Tibial nerve (tissue), 4 donors: ENCODE results near the gene CUX1. TPM values are rescaled to one million over a fixed set of nuclear protein-coding genes. Genes with fewer than 3 reads are reported as not detected.

Source experiments
- DNase-seq, 2 donors: peaks; one replicate each; pipeline ENCODE4 v3.0.0-alpha.2; 2019; ENCODE audit warnings: low spot score in 2 of 2
- H3K27ac ChIP-seq, 4 donors: fragments of 200-600 bp; sonication (generic) in 3 of 4; one replicate each; pipeline ENCODE4 v1.5.1; 2017 to 2019; ENCODE audit warnings: mild to moderate bottlenecking in 1 of 4
- H3K27me3 ChIP-seq, 2 donors: fragments of 200-600 bp; sonication (generic) in 1 of 2; one replicate each; pipeline versions ENCODE4 v1.5.1 to v1.6.0; 2017 to 2019
- H3K36me3 ChIP-seq, 3 donors: fragments of 200-600 bp; sonication (generic); one replicate each; pipeline ENCODE4 v1.5.1; 2018 to 2019
- H3K4me1 ChIP-seq, 4 donors: fragments of 200-600 bp; sonication (generic) in 3 of 4; one replicate each; pipeline ENCODE4 v1.5.1; 2017 to 2019
- H3K4me3 ChIP-seq, 4 donors: fragments of 200-600 bp; sonication (generic) in 3 of 4; one replicate each; pipeline ENCODE4 v1.5.1; 2017 to 2019; ENCODE audit warnings: mild to moderate bottlenecking in 1 of 4, moderate library complexity in 1 of 4
- H3K9me3 ChIP-seq, 4 donors: fragments of 200-600 bp; sonication (generic) in 3 of 4; one replicate each; pipeline ENCODE4 v1.5.1; 2017 to 2019
- EP300 ChIP-seq, 2 donors: sonication (generic); formaldehyde crosslinking; IDR thresholded peaks; one replicate each; pipeline ENCODE4 v1.6.1; 2017; ENCODE audit warnings: antibody characterized with exemption in 2 of 2, mild to moderate bottlenecking in 1 of 2
- POLR2A ChIP-seq, 2 donors: fragments of 450-650 bp; IDR thresholded peaks; one replicate each; pipeline ENCODE4 v1.6.1; 2017; ENCODE audit warnings: antibody characterized with exemption in 2 of 2, mild to moderate bottlenecking in 2 of 2, moderate library complexity in 2 of 2
- WGBS, 2 donors: methylation state at CpG; one replicate each; pipeline ENCODE4 v1.1.5; 2018; 5-methylcytosine and 5-hydroxymethylcytosine counted together
- total RNA-seq, 4 donors: library from RNA; depleted of rRNA; stranded (reverse); fragments of >200 nt; gene quantifications; one replicate each; pipeline ENCODE4 v1.1.0, GENCODE V29; 2016
- TF ChIP-seq, protein P1 (sequence below), 5 experiments: fragments of 200-600 bp in 3 of 5; fragments of 450-650 bp in 2 of 5; sonication (generic) in 3 of 5; IDR thresholded peaks; one replicate each; pipeline ENCODE4 v1.5.1; 2016 to 2019; ENCODE audit warnings: antibody characterized with exemption in 5 of 5, mild to moderate bottlenecking in 3 of 5, moderate library complexity in 2 of 5

The CUX1 gene
- total RNA-seq, 4 donors from 2014 or later: 74.5 to 104 (median 84.3) TPM

DNA sequence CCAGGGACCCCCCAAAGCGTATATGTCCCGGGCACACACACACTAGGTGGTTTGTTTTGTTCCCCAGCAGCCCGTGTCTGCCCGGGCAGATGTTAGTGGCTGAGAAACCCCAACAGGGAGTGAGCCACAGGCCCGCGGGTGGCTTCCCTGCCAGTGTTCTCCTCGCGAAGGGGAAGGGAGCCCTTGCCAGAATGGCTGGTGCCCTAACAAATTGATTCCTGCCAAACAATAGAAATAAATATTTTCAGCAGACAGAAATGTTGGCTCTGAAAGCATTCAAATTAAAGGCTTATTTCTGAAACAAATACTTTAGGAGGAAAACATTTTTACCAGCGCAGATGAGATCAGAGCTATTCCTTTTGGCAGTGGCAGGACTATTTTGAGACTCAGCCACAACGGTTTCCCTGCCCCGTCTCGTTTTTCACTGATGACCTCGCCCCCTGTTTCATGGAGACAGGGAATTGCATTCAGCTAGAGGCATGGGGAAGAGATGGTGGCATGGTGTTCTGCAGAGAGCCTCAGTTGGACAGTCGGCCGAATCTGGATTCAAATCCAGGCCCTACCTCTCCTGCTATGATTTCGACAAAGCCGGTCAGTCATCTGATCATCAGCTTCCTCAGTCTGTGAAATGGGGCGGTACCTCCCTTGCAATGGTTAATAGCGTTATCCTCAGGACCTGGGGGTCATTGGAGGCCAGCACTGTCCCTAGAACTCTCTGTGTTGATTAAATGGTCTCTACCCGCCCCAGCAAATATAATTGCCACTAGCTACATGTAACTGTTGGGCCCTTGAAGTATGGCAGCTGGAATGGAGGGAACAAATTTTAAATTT lies 84.5 kb downstream of the CUX1 start:
- TF ChIP-seq, protein P1, sequence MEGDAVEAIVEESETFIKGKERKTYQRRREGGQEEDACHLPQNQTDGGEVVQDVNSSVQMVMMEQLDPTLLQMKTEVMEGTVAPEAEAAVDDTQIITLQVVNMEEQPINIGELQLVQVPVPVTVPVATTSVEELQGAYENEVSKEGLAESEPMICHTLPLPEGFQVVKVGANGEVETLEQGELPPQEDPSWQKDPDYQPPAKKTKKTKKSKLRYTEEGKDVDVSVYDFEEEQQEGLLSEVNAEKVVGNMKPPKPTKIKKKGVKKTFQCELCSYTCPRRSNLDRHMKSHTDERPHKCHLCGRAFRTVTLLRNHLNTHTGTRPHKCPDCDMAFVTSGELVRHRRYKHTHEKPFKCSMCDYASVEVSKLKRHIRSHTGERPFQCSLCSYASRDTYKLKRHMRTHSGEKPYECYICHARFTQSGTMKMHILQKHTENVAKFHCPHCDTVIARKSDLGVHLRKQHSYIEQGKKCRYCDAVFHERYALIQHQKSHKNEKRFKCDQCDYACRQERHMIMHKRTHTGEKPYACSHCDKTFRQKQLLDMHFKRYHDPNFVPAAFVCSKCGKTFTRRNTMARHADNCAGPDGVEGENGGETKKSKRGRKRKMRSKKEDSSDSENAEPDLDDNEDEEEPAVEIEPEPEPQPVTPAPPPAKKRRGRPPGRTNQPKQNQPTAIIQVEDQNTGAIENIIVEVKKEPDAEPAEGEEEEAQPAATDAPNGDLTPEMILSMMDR (IDR thresholded peaks at IDR 0.05): no peak
- TF ChIP-seq EP300 (IDR thresholded peaks at IDR 0.05): no peak
- Histone ChIP-seq H3K36me3 (no peaks in the 10 kb centered on the region), H3K27me3 (no peaks in the 10 kb centered on the region), H3K4me3 (no peak overlapping the region), H3K27ac (peak overlapping the region in 2 of 4 donors; percentile 4 to 51), H3K4me1 (peaks cover 0 to 30% (median 7%) of the 10 kb centered on the region in 4 donors), H3K9me3 (no peaks in the 10 kb centered on the region)
- no peak for DNase-seq
- WGBS, 2 donors: 50 to 58% methylated on average over 20 of the region's 20 CpGs

DNA sequence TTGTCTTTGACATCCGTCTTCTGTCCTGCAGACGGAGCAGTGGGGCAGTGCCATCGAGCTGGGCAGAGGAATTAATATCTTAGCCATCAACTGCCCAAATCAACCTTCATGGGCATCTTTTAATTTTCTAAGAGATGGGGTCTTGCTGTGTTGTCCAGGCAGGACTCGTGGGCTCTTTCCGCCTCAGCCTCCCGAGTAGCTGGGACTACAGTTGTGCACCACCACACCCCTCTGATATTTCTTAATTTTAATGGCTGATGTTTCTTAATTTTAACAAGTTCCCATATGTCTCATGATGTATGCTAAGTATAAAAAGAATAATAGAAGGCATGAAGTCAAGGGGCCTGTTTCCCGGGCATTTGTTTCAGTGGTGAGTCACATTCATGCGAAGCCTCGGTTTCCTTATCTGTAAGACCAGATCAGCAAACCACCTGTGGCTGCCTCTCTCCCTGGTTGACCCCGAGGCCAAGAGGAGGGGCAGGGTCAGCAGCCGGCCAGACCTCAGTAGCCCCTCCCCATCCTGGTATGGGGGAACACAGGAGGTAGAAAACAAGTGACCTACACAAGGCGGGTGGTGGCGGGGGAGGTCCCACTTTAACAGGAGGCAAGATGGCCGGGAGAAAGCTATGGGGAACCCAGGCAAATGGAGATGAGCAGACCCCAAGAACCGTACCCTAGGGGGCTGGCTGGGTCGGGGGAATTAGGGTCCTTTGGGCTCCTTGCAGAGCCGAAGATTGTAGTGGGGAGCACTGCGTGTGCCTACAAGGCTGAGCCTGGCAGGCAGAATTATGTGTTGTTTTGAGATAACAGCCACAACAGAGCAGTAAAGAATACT lies 85.5 kb downstream of the CUX1 start:
- H3K36me3 ChIP-seq: no peaks in the 10 kb centered on the region
- no peak for DNase-seq
- H3K4me1 ChIP-seq: peaks cover 0 to 21% (median 4%) of the 10 kb centered on the region in 4 donors
- H3K27ac ChIP-seq: no peak overlapping the region
- H3K9me3 ChIP-seq: no peaks in the 10 kb centered on the region
- 90 to 92% methylated on average over 18 of the region's 18 CpGs for WGBS, 2 donors
- no peak overlapping the region for H3K4me3 ChIP-seq
- no peak for TF ChIP-seq EP300 (IDR thresholded peaks at IDR 0.05)
- TF ChIP-seq, protein P1 (IDR thresholded peaks at IDR 0.05): no peak
- no peak for TF ChIP-seq POLR2A (IDR thresholded peaks at IDR 0.05)
- no peaks in the 10 kb centered on the region for H3K27me3 ChIP-seq

- Histone ChIP-seq H3K27ac (no peak overlapping the region), H3K4me1 (peaks cover 0 to 15% (median 4%) of the 10 kb centered on the region in 4 donors), H3K4me3 (no peak overlapping the region), H3K27me3 (no peaks in the 10 kb centered on the region), H3K9me3 (no peaks in the 10 kb centered on the region), H3K36me3 (no peaks in the 10 kb centered on the region)
- WGBS, 2 donors: 91 to 92% methylated on average over 13 of the region's 13 CpGs
- TF ChIP-seq, protein P1 (IDR thresholded peaks at IDR 0.05): no peak
- TF ChIP-seq EP300 (IDR thresholded peaks at IDR 0.05) (no peak), POLR2A (IDR thresholded peaks at IDR 0.05) (no peak)
- no peak for DNase-seq
Measured at GRCh38 chr7:101903515-101903868, 86.1 kb downstream of the CUX1 start.

DNA sequence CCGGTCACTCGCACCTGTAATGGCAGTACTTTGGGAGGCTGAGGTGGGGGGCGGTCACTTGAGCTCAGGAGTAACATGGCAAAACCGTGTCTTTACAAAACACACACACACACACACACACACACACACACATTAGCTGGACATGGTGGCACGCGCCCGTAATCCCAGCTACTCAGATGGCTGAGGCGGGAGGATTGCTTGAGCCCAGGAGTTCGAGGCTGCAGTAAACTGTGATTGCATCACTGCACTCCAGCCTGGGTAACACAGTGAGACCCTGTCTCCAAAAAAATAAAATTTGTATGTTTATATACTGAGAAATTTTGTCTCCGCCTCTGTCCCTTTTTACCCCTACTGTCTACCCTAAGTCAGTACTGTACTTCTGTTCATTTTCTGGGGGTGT lies 86.6 kb downstream of the CUX1 start:
- no peak overlapping the region for H3K27ac ChIP-seq
- no peak for DNase-seq
- 93 to 96% methylated on average over 10 of the region's 10 CpGs for WGBS, 2 donors

More for the DNA sequence above, 86.6 kb downstream of the CUX1 start:
- TF ChIP-seq, protein P1 (IDR thresholded peaks at IDR 0.05): no peak
- TF ChIP-seq POLR2A (IDR thresholded peaks at IDR 0.05): no peak
- TF ChIP-seq EP300 (IDR thresholded peaks at IDR 0.05): no peak
- Histone ChIP-seq H3K4me1 (peaks cover 0 to 15% (median 4%) of the 10 kb centered on the region in 4 donors), H3K9me3 (no peaks in the 10 kb centered on the region), H3K4me3 (no peak overlapping the region), H3K27me3 (no peaks in the 10 kb centered on the region), H3K36me3 (no peaks in the 10 kb centered on the region)
